GM12878 (cell line): ENCODE data around the gene VPS45. TPM values are rescaled to one million over a fixed set of nuclear protein-coding genes. Genes with fewer than 3 reads are reported as not detected.

ENCODE experiments used
- BACH1 ChIP-seq: fragments of 450-650 bp; IDR thresholded peaks from 2 replicates; pipeline ENCODE4 v1.6.1; 2017; ENCODE audit warnings: mild to moderate bottlenecking, borderline replicate concordance
- CHD4 ChIP-seq: fragments of 200-600 bp; sonication (generic); IDR thresholded peaks from 2 replicates; pipeline ENCODE4 v1.6.1; 2016; ENCODE audit warnings: mild to moderate bottlenecking
- JUND ChIP-seq: IDR thresholded peaks from 2 replicates; pipeline ENCODE4 v1.6.1; 2012; ENCODE audit warnings: low read depth, mild to moderate bottlenecking, low read length, improper control_type of control experiment, moderate library complexity
- POLR2AphosphoS5 ChIP-seq: IDR thresholded peaks from 2 replicates; pipeline ENCODE4 v1.6.1; 2011; ENCODE audit warnings: mild to moderate bottlenecking, low read length, inconsistent platforms
- POU2F2 ChIP-seq: IDR thresholded peaks from 3 replicates; pipeline ENCODE4 v1.6.1; 2011; ENCODE audit warnings: low read depth, mild to moderate bottlenecking, low read length, borderline replicate concordance
- RAD21 ChIP-seq: IDR thresholded peaks from 2 replicates; pipeline ENCODE4 v1.6.1; 2011; ENCODE audit warnings: mild to moderate bottlenecking, low read depth, low read length, moderate library complexity; ENCODE audit not compliant: insufficient read depth
- SMAD5 ChIP-seq: IDR thresholded peaks from 2 replicates; pipeline ENCODE4 v1.6.1; 2016; ENCODE audit warnings: antibody characterized with exemption, low read depth
- polyA plus RNA-seq, 11 experiments: library from polyadenylated mRNA; depleted of rRNA in 4 of 11; unstranded in 6 of 11; stranded (reverse) in 5 of 11; fragments of >200 nt; fragmentation: Nextera tagmentation in 4 of 11; fragmentation: Illumina TruSeq in 1 of 11; extraction: Ambion mirVana in 4 of 11; extraction: Trizol in 1 of 11; gene quantifications; 1 replicate in 1 of 11; 2 replicates in 10 of 11; pipeline versions ENCODE4 v1.2.1 to v1.2.3, GENCODE V29; 2011 to 2016; ENCODE audit warnings: inconsistent platforms in 2 of 11, missing spikeins in 2 of 11, low read depth in 1 of 11
- total RNA-seq, 4 experiments: library from RNA; depleted of rRNA in 3 of 4; stranded (reverse); fragments of >200 nt in 3 of 4; fragmentation: Illumina TruSeq in 1 of 4; extraction: Trizol in 1 of 4; gene quantifications; 2 replicates each; pipeline versions ENCODE4 v1.2.1 to v1.2.3, GENCODE V29; 2013 to 2021
- TF ChIP-seq, protein P1 (sequence below): IDR thresholded peaks from 2 replicates; pipeline ENCODE4 v1.6.1; 2011; ENCODE audit warnings: borderline replicate concordance, low read depth, mild to moderate bottlenecking, moderate library complexity, mixed read lengths, low read length; ENCODE audit not compliant: insufficient read depth; ENCODE audit errors: extremely low read length
- TF ChIP-seq, protein P2 (sequence below): fragments of 450-650 bp; formaldehyde crosslinking; IDR thresholded peaks from 2 replicates; pipeline ENCODE4 v1.4.0; 2022; ENCODE audit warnings: mild to moderate bottlenecking, moderate library complexity
- TF ChIP-seq, protein P3 (sequence below): fragments of 450-650 bp; IDR thresholded peaks from 2 replicates; pipeline ENCODE4 v1.6.1; 2017; ENCODE audit warnings: mild to moderate bottlenecking, low read depth, inconsistent platforms; ENCODE audit not compliant: poor library complexity, severe bottlenecking
- TF ChIP-seq, protein P4 (sequence below), 3 experiments: IDR thresholded peaks in 2 of 3; conservative IDR thresholded peaks in 1 of 3; 2 replicates each; pipeline ENCODE4 v1.5.1; 2011; ENCODE audit warnings: low read depth in 3 of 3, low read length in 3 of 3, mild to moderate bottlenecking in 3 of 3, control low read depth in 2 of 3, moderate library complexity in 2 of 3, inconsistent platforms in 1 of 3, mixed read lengths in 1 of 3; ENCODE audit not compliant: control insufficient read depth in 2 of 3, insufficient read depth in 1 of 3; ENCODE audit errors: extremely low read depth in 1 of 3

Gene VPS45
- total and polyA plus RNA-seq, 10 of the 15 experiments (the other 5 are each of a cell fraction or from before 2014, with no cell fraction given): 24.4 to 48.7 (median 34.5) TPM

DNA sequence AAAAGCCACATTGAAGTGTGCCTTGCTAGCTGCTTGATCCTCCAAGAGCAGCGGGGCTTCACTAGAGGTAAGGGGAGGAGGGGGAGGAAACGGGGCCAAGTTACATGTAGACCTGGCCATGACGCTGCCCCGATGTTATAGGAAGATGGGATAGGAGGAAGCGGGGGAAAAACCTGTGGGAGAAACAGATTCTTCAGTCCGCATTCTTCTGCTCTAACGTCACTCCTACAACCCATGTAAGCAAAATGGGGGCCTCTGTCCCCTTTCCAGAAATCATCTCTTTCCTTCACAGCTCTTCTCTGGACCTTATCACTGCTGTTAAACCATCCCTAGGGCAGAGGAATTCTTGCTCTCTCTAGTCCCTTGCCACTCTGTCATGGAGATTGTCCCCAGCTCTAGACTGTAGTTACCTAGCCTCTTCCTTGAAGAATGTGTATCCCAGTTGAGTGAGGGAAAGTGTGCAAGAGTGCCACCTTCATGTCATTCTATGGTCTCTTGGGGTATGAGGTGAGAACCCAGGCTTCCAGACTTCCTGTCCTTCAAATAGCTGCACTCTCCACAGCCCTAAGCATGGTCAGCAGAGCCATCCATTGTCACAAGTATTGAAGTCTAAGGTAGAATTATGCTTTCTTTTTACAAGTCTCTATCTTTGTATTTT, 93.5 kb downstream of the VPS45 start (continued):
- TF ChIP-seq, protein P1, sequence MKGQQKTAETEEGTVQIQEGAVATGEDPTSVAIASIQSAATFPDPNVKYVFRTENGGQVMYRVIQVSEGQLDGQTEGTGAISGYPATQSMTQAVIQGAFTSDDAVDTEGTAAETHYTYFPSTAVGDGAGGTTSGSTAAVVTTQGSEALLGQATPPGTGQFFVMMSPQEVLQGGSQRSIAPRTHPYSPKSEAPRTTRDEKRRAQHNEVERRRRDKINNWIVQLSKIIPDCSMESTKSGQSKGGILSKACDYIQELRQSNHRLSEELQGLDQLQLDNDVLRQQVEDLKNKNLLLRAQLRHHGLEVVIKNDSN: no peak
- peak; percentile 36; the same call in 1 of the 2 replicates for TF ChIP-seq BACH1
- peak; percentile 53; the same call in 1 of the 2 replicates for TF ChIP-seq SMAD5
- TF ChIP-seq CHD4: no peak
- TF ChIP-seq, protein P2, sequence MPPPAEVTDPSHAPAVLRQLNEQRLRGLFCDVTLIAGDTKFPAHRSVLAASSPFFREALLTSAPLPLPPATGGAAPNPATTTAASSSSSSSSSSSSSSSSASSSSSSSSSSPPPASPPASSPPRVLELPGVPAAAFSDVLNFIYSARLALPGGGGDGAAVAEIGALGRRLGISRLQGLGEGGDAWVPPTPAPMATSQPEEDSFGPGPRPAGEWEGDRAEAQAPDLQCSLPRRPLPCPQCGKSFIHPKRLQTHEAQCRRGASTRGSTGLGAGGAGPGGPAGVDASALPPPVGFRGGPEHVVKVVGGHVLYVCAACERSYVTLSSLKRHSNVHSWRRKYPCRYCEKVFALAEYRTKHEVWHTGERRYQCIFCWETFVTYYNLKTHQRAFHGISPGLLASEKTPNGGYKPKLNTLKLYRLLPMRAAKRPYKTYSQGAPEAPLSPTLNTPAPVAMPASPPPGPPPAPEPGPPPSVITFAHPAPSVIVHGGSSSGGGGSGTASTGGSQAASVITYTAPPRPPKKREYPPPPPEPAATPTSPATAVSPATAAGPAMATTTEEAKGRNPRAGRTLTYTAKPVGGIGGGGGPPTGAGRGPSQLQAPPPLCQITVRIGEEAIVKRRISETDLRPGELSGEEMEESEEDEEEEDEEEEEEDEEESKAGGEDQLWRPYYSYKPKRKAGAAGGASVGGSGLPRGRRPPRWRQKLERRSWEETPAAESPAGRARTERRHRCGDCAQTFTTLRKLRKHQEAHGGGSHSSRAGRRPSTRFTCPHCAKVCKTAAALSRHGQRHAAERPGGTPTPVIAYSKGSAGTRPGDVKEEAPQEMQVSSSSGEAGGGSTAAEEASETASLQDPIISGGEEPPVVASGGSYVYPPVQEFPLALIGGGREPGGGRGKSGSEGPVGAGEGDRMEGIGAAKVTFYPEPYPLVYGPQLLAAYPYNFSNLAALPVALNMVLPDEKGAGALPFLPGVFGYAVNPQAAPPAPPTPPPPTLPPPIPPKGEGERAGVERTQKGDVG: peak; percentile 70; the same call in 1 of the 2 replicates
- peak; percentile 28; the same call in 1 of the 2 replicates for TF ChIP-seq JUND
- TF ChIP-seq POLR2AphosphoS5: peak; percentile 62
- TF ChIP-seq POU2F2: 0 out of 3 replicates have a peak, but pooled peaks have one; percentile 42
- TF ChIP-seq, protein P3, sequence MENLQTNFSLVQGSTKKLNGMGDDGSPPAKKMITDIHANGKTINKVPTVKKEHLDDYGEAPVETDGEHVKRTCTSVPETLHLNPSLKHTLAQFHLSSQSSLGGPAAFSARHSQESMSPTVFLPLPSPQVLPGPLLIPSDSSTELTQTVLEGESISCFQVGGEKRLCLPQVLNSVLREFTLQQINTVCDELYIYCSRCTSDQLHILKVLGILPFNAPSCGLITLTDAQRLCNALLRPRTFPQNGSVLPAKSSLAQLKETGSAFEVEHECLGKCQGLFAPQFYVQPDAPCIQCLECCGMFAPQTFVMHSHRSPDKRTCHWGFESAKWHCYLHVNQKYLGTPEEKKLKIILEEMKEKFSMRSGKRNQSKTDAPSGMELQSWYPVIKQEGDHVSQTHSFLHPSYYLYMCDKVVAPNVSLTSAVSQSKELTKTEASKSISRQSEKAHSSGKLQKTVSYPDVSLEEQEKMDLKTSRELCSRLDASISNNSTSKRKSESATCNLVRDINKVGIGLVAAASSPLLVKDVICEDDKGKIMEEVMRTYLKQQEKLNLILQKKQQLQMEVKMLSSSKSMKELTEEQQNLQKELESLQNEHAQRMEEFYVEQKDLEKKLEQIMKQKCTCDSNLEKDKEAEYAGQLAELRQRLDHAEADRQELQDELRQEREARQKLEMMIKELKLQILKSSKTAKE: peak; percentile 16
- TF ChIP-seq, protein P4, sequence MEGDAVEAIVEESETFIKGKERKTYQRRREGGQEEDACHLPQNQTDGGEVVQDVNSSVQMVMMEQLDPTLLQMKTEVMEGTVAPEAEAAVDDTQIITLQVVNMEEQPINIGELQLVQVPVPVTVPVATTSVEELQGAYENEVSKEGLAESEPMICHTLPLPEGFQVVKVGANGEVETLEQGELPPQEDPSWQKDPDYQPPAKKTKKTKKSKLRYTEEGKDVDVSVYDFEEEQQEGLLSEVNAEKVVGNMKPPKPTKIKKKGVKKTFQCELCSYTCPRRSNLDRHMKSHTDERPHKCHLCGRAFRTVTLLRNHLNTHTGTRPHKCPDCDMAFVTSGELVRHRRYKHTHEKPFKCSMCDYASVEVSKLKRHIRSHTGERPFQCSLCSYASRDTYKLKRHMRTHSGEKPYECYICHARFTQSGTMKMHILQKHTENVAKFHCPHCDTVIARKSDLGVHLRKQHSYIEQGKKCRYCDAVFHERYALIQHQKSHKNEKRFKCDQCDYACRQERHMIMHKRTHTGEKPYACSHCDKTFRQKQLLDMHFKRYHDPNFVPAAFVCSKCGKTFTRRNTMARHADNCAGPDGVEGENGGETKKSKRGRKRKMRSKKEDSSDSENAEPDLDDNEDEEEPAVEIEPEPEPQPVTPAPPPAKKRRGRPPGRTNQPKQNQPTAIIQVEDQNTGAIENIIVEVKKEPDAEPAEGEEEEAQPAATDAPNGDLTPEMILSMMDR (IDR thresholded peaks at IDR 0.05 in 2 of 3, conservative IDR thresholded peaks at IDR 0.05 in 1 of 3; ENCODE audit: control insufficient read depth in 2 of 3, extremely low read depth in 1 of 3, insufficient read depth in 1 of 3, low read depth in 3 of 3, low read length in 3 of 3): peak in 1 of 3 experiments; percentile 18; a peak in 2 of 6 replicates
- 0 out of 2 replicates have a peak, but pooled peaks have one; percentile 5 for TF ChIP-seq RAD21
